Activated naive CD4-positive, alpha-beta T cell treated with anti-CD3 and anti-CD28 coated beads, Interleukin-2, amount 10 ng/mL, durations not matched to agents 7 days and 5 days (primary cell): Measurements from ENCODE around the gene MEN1.

ENCODE experiments used
- CTCF ChIA-PET: fragments of 350-600 bp; sonication (Branson Sonifier 250); formaldehyde crosslinking; loops from one replicate; lab custom pipeline; 2021; ENCODE audit warnings: antibody characterized with exemption; lab: Charles Lee
- DNase-seq: peaks from one replicate; pipeline ENCODE4 v3.0.0-alpha.2; 2020
- H3K27ac Mint-ChIP-seq: one replicate; pipeline ENCODE4 v1.8.0; 2021; ENCODE audit warnings: mild to moderate bottlenecking, moderate library complexity, mixed read lengths
- H3K27me3 Mint-ChIP-seq: one replicate; pipeline ENCODE4 v1.8.0; 2021; ENCODE audit warnings: mild to moderate bottlenecking, mixed read lengths
- H3K36me3 Mint-ChIP-seq: one replicate; pipeline ENCODE4 v1.8.0; 2021; ENCODE audit warnings: mixed read lengths
- H3K4me1 Mint-ChIP-seq: one replicate; pipeline ENCODE4 v1.8.0; 2021; ENCODE audit warnings: mixed read lengths
- H3K4me3 Mint-ChIP-seq: one replicate; pipeline ENCODE4 v1.8.0; 2021; ENCODE audit warnings: mild to moderate bottlenecking, moderate library complexity, mixed read lengths
- H3K9me3 Mint-ChIP-seq: one replicate; pipeline ENCODE4 v1.8.0; 2021; ENCODE audit warnings: mixed read lengths

MEN1 gene

GRCh38 chr11:64842851-64843685 lies 32.7 kb upstream of the MEN1 start:
- Mint-ChIP-seq H3K36me3 (no peaks in the 10 kb centered on the region), H3K27me3 (peaks cover 4% of the 10 kb centered on the region), H3K4me3 (peak overlapping the region; percentile 49), H3K4me1 (peaks cover 31% of the 10 kb centered on the region), H3K27ac (no peak overlapping the region), H3K9me3 (no peaks in the 10 kb centered on the region)
- no peak for DNase-seq
- CTCF ChIA-PET: interaction anchor here (0.5 to 16.4 kb wide), 9 partner anchors 10 to 487 kb away, joined by 3 to 592 read pairs (median 4); partner anchors contain the start of genes ARL2, EHD1, RASGRP2 and SF1

GRCh38 chr11:64842366-64842759 lies 32.0 kb upstream of the MEN1 start:
- CTCF ChIA-PET: interaction anchor here (1.2 to 16.4 kb wide), 3 partner anchors 17 to 45 kb away, joined by 3 to 592 read pairs (median 3); partner anchors contain the start of gene EHD1
- H3K27ac Mint-ChIP-seq: no peak overlapping the region
- H3K4me3 Mint-ChIP-seq: peak overlapping the region; percentile 6
- peaks cover 4% of the 10 kb centered on the region for H3K27me3 Mint-ChIP-seq
- peaks cover 26% of the 10 kb centered on the region for H3K4me1 Mint-ChIP-seq
- no peaks in the 10 kb centered on the region for H3K9me3 Mint-ChIP-seq
- DNase-seq: no peak
- H3K36me3 Mint-ChIP-seq: no peaks in the 10 kb centered on the region

- CTCF ChIA-PET: interaction anchor here (16.4 kb wide), 1 partner anchor 45 kb away, joined by 592 read pairs; the partner anchor contains the start of gene EHD1
- Mint-ChIP-seq H3K36me3 (no peaks in the 10 kb centered on the region), H3K27me3 (peaks cover 4% of the 10 kb centered on the region), H3K4me3 (no peak overlapping the region), H3K27ac (no peak overlapping the region), H3K9me3 (no peaks in the 10 kb centered on the region), H3K4me1 (peaks cover 25% of the 10 kb centered on the region)
- no peak for DNase-seq
Observed at GRCh38 chr11:64841592-64842365, 31.4 kb upstream of the MEN1 start.

- Mint-ChIP-seq H3K27ac (no peak overlapping the region), H3K36me3 (no peaks in the 10 kb centered on the region), H3K4me1 (peaks cover 22% of the 10 kb centered on the region), H3K4me3 (no peak overlapping the region), H3K27me3 (peaks cover 4% of the 10 kb centered on the region), H3K9me3 (no peaks in the 10 kb centered on the region)
- CTCF ChIA-PET: no interaction called here
- no peak for DNase-seq
Observed at GRCh38 chr11:64839887-64840782, 29.8 kb upstream of the MEN1 start.

GRCh38 chr11:64839335-64839734 lies 29.0 kb upstream of the MEN1 start:
- DNase-seq: no peak
- peaks cover 4% of the 10 kb centered on the region for H3K27me3 Mint-ChIP-seq
- no peaks in the 10 kb centered on the region for H3K9me3 Mint-ChIP-seq
- H3K4me3 Mint-ChIP-seq: no peak overlapping the region
- H3K4me1 Mint-ChIP-seq: peaks cover 18% of the 10 kb centered on the region
- no peaks in the 10 kb centered on the region for H3K36me3 Mint-ChIP-seq
- no peak overlapping the region for H3K27ac Mint-ChIP-seq
- CTCF ChIA-PET: no interaction called here

- no peak overlapping the region for H3K27ac Mint-ChIP-seq
- H3K27me3 Mint-ChIP-seq: peaks cover 4% of the 10 kb centered on the region
- no peak overlapping the region for H3K4me3 Mint-ChIP-seq
- H3K9me3 Mint-ChIP-seq: no peaks in the 10 kb centered on the region
- CTCF ChIA-PET: interaction anchor here (0.6 to 1.0 kb wide), 2 partner anchors 10 to 195 kb away, joined by 3 read pairs; no protein-coding TSS in a partner anchor
- H3K36me3 Mint-ChIP-seq: no peaks in the 10 kb centered on the region
- DNase-seq: no peak
- H3K4me1 Mint-ChIP-seq: peaks cover 13% of the 10 kb centered on the region
Observed at GRCh38 chr11:64838600-64839334, 28.4 kb upstream of the MEN1 start.

GRCh38 chr11:64837887-64838351 lies 27.6 kb upstream of the MEN1 start:
- DNase-seq: no peak
- Mint-ChIP-seq H3K4me1 (peaks cover 8% of the 10 kb centered on the region), H3K36me3 (no peaks in the 10 kb centered on the region), H3K27ac (no peak overlapping the region), H3K9me3 (no peaks in the 10 kb centered on the region), H3K4me3 (no peak overlapping the region), H3K27me3 (peaks cover under 1% of the 10 kb centered on the region)
- CTCF ChIA-PET: interaction anchor here (0.6 to 1.0 kb wide), 2 partner anchors 10 to 196 kb away, joined by 3 read pairs; no protein-coding TSS in a partner anchor

- DNase-seq: no peak
- Mint-ChIP-seq H3K4me1 (peaks cover 5% of the 10 kb centered on the region), H3K9me3 (no peaks in the 10 kb centered on the region), H3K36me3 (no peaks in the 10 kb centered on the region), H3K27ac (no peak overlapping the region), H3K27me3 (no peaks in the 10 kb centered on the region), H3K4me3 (no peak overlapping the region)
- CTCF ChIA-PET: no interaction called here
Observed at GRCh38 chr11:64836448-64837072, 26.2 kb upstream of the MEN1 start.

GRCh38 chr11:64835616-64836447 lies 25.5 kb upstream of the MEN1 start:
- Mint-ChIP-seq H3K36me3 (no peaks in the 10 kb centered on the region), H3K9me3 (no peaks in the 10 kb centered on the region), H3K27ac (no peak overlapping the region), H3K4me3 (no peak overlapping the region), H3K27me3 (no peaks in the 10 kb centered on the region), H3K4me1 (peaks cover 5% of the 10 kb centered on the region)
- CTCF ChIA-PET: interaction anchor here (2.1 kb wide), 1 partner anchor 8 kb away, joined by 6 read pairs; the partner anchor contains the start of gene CDC42BPG
- no peak for DNase-seq

GRCh38 chr11:64834723-64835615 lies 24.6 kb upstream of the MEN1 start:
- CTCF ChIA-PET: interaction anchor here (1.6 to 2.1 kb wide), 2 partner anchors 9 to 13 kb away, joined by 5 to 6 read pairs; partner anchors contain the start of gene CDC42BPG
- Mint-ChIP-seq H3K27ac (no peak overlapping the region), H3K4me3 (no peak overlapping the region), H3K9me3 (no peaks in the 10 kb centered on the region), H3K27me3 (no peaks in the 10 kb centered on the region), H3K36me3 (no peaks in the 10 kb centered on the region), H3K4me1 (peaks cover 5% of the 10 kb centered on the region)
- DNase-seq: no peak

- H3K4me1 Mint-ChIP-seq: peaks cover 5% of the 10 kb centered on the region
- H3K36me3 Mint-ChIP-seq: no peaks in the 10 kb centered on the region
- H3K27me3 Mint-ChIP-seq: no peaks in the 10 kb centered on the region
- CTCF ChIA-PET: interaction anchor here (1.6 to 2.1 kb wide), 2 partner anchors 10 to 13 kb away, joined by 5 to 6 read pairs; partner anchors contain the start of gene CDC42BPG
- H3K9me3 Mint-ChIP-seq: no peaks in the 10 kb centered on the region
- H3K27ac Mint-ChIP-seq: no peak overlapping the region
- no peak for DNase-seq
- no peak overlapping the region for H3K4me3 Mint-ChIP-seq
Observed at GRCh38 chr11:64834031-64834722, 23.8 kb upstream of the MEN1 start.
